HEK293 (cell line): ENCODE results near the gene VSIG8.
"Not testable (repeated sequence)": the region's sequence is repeated elsewhere in the genome, so short reads cannot be mapped to it uniquely, and the experiment has no call there.

Source experiments
- MYNN ChIP-seq: fragments of 450-650 bp; formaldehyde crosslinking; IDR thresholded peaks from 2 replicates; pipeline ENCODE4 v1.5.1; 2016; ENCODE audit warnings: missing biosample characterization, missing genetic modification characterization, borderline replicate concordance
- PRDM6 ChIP-seq: fragments of 450-650 bp; formaldehyde crosslinking; IDR thresholded peaks from 2 replicates; pipeline ENCODE4 v1.5.1; 2017; ENCODE audit warnings: missing biosample characterization, missing genetic modification characterization
- REPIN1 ChIP-seq: fragments of 450-650 bp; formaldehyde crosslinking; IDR thresholded peaks from 2 replicates; pipeline ENCODE4 v1.5.1; 2017; ENCODE audit warnings: missing biosample characterization, missing genetic modification characterization, low read depth
- ZBTB7A ChIP-seq: fragments of 450-650 bp; formaldehyde crosslinking; IDR thresholded peaks from 2 replicates; pipeline ENCODE4 v1.5.1; 2016; ENCODE audit warnings: low read depth, missing biosample characterization, missing genetic modification characterization
- ZNF248 ChIP-seq: fragments of 450-650 bp; formaldehyde crosslinking; IDR thresholded peaks from 2 replicates; pipeline ENCODE4 v1.5.1; 2017; ENCODE audit warnings: missing biosample characterization, missing genetic modification characterization
- ZNF423 ChIP-seq: fragments of 450-650 bp; formaldehyde crosslinking; IDR thresholded peaks from 2 replicates; pipeline ENCODE4 v1.5.1; 2016; ENCODE audit warnings: missing biosample characterization, missing genetic modification characterization
- ZNF549 ChIP-seq: fragments of 450-650 bp; IDR thresholded peaks from 2 replicates; pipeline ENCODE4 v1.5.1; 2018; ENCODE audit warnings: missing biosample characterization, missing genetic modification characterization, mild to moderate bottlenecking, inconsistent platforms, moderate library complexity
- ZNF596 ChIP-seq: fragments of 450-650 bp; IDR thresholded peaks from 2 replicates; pipeline ENCODE4 v1.5.0; 2018; ENCODE audit warnings: missing biosample characterization, mild to moderate bottlenecking, missing genetic modification characterization, moderate library complexity
- TF ChIP-seq, protein P1 (sequence below): fragments of 450-650 bp; formaldehyde crosslinking; IDR thresholded peaks from 2 replicates; pipeline ENCODE4 v1.5.1; 2016; ENCODE audit warnings: missing biosample characterization, missing genetic modification characterization
- TF ChIP-seq, protein P2 (sequence below): fragments of 450-650 bp; formaldehyde crosslinking; conservative IDR thresholded peaks from 2 replicates; pipeline ENCODE4 v1.5.1; 2016; ENCODE audit warnings: low read depth, missing biosample characterization, missing genetic modification characterization
- TF ChIP-seq, protein P3 (sequence below): fragments of 450-650 bp; formaldehyde crosslinking; IDR thresholded peaks from 2 replicates; pipeline ENCODE4 v1.5.1; 2016; ENCODE audit warnings: missing biosample characterization, missing genetic modification characterization
- TF ChIP-seq, protein P4 (sequence below): fragments of 450-650 bp; formaldehyde crosslinking; IDR thresholded peaks from 2 replicates; pipeline ENCODE4 v1.5.1; 2016; ENCODE audit warnings: missing biosample characterization, missing genetic modification characterization

DNA sequence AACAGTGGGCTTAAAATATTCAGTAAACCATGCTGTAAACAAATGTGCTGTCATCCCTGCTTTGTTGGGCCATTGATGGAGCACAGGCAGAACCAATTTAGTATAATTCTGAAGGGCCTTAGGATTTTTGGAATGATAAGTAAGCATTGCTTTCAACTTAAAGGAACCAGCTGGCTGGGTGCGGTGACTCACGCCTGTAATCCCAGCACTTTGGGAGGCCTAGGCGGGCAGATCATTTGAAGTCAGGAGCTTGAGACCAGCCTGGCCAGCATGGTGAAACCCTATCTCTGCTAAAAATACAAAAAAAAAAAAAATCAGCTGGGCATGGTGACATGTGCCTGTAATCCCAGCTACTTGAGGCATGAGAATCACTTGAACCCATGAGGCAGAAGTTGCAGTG is 41.6 kb upstream of the VSIG8 start:
- TF ChIP-seq, protein P1, sequence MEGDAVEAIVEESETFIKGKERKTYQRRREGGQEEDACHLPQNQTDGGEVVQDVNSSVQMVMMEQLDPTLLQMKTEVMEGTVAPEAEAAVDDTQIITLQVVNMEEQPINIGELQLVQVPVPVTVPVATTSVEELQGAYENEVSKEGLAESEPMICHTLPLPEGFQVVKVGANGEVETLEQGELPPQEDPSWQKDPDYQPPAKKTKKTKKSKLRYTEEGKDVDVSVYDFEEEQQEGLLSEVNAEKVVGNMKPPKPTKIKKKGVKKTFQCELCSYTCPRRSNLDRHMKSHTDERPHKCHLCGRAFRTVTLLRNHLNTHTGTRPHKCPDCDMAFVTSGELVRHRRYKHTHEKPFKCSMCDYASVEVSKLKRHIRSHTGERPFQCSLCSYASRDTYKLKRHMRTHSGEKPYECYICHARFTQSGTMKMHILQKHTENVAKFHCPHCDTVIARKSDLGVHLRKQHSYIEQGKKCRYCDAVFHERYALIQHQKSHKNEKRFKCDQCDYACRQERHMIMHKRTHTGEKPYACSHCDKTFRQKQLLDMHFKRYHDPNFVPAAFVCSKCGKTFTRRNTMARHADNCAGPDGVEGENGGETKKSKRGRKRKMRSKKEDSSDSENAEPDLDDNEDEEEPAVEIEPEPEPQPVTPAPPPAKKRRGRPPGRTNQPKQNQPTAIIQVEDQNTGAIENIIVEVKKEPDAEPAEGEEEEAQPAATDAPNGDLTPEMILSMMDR (tag by site-specific recombination) = not testable (repeated sequence)
- TF ChIP-seq, protein P2, sequence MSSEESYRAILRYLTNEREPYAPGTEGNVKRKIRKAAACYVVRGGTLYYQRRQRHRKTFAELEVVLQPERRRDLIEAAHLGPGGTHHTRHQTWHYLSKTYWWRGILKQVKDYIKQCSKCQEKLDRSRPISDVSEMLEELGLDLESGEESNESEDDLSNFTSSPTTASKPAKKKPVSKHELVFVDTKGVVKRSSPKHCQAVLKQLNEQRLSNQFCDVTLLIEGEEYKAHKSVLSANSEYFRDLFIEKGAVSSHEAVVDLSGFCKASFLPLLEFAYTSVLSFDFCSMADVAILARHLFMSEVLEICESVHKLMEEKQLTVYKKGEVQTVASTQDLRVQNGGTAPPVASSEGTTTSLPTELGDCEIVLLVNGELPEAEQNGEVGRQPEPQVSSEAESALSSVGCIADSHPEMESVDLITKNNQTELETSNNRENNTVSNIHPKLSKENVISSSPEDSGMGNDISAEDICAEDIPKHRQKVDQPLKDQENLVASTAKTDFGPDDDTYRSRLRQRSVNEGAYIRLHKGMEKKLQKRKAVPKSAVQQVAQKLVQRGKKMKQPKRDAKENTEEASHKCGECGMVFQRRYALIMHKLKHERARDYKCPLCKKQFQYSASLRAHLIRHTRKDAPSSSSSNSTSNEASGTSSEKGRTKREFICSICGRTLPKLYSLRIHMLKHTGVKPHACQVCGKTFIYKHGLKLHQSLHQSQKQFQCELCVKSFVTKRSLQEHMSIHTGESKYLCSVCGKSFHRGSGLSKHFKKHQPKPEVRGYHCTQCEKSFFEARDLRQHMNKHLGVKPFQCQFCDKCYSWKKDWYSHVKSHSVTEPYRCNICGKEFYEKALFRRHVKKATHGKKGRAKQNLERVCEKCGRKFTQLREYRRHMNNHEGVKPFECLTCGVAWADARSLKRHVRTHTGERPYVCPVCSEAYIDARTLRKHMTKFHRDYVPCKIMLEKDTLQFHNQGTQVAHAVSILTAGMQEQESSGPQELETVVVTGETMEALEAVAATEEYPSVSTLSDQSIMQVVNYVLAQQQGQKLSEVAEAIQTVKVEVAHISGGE (tag by site-specific recombination) = not testable (repeated sequence)
- TF ChIP-seq, protein P3, sequence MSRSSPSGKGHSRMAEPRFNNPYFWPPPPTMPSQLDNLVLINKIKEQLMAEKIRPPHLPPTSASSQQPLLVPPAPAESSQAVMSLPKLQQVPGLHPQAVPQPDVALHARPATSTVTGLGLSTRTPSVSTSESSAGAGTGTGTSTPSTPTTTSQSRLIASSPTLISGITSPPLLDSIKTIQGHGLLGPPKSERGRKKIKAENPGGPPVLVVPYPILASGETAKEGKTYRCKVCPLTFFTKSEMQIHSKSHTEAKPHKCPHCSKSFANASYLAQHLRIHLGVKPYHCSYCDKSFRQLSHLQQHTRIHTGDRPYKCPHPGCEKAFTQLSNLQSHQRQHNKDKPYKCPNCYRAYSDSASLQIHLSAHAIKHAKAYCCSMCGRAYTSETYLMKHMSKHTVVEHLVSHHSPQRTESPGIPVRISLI = not testable (repeated sequence)
- TF ChIP-seq PRDM6 (tag by site-specific recombination); MYNN (tag by site-specific recombination); REPIN1 (tag by site-specific recombination); ZBTB7A (tag by site-specific recombination); ZNF549; ZNF596 (tag by site-specific recombination); ZNF248 (tag by site-specific recombination); ZNF423 (tag by site-specific recombination): not testable (repeated sequence)
- TF ChIP-seq, protein P4, sequence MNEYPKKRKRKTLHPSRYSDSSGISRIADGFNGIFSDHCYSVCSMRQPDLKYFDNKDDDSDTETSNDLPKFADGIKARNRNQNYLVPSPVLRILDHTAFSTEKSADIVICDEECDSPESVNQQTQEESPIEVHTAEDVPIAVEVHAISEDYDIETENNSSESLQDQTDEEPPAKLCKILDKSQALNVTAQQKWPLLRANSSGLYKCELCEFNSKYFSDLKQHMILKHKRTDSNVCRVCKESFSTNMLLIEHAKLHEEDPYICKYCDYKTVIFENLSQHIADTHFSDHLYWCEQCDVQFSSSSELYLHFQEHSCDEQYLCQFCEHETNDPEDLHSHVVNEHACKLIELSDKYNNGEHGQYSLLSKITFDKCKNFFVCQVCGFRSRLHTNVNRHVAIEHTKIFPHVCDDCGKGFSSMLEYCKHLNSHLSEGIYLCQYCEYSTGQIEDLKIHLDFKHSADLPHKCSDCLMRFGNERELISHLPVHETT (tag by site-specific recombination) = not testable (repeated sequence)
